NCI-H2171 treated with DMSO at 0.1 percent for 48 hours (cell line): Measurements from ENCODE around the gene RRM2.

Source experiments
- DNase-seq: peaks from one replicate; lab custom pipeline; 2025; lab: John Stamatoyannopoulos, UW

Gene RRM2

GRCh38 chr2:10122500-10123280, at the start of gene RRM2:
Gene RRM2 (plus strand): TSS chr2:10122739. CDS start chr2:10122799, 60 bp downstream.
- peak; percentile 97 for DNase-seq

- DNase-seq = no peak
Observed at GRCh38 chr2:10073706-10074105, 48.8 kb upstream of the RRM2 start.

- DNase-seq = no peak
Observed at GRCh38 chr2:10075101-10075500, 47.4 kb upstream of the RRM2 start.

- DNase-seq = no peak
Observed at GRCh38 chr2:10075571-10076209, 46.8 kb upstream of the RRM2 start.

GRCh38 chr2:10076511-10076910, 46.0 kb upstream of the RRM2 start:
- no peak for DNase-seq

GRCh38 chr2:10076988-10077527, 45.5 kb upstream of the RRM2 start:
- no peak for DNase-seq

- no peak for DNase-seq
Observed at GRCh38 chr2:10078001-10078400, 44.5 kb upstream of the RRM2 start.

GRCh38 chr2:10078704-10079265, 43.8 kb upstream of the RRM2 start:
- DNase-seq = no peak

GRCh38 chr2:10079266-10079869, 43.2 kb upstream of the RRM2 start:
- peak; percentile 53 for DNase-seq

GRCh38 chr2:10079870-10080535, 42.5 kb upstream of the RRM2 start, which contains the start of gene CYS1:
Gene CYS1 (minus strand): TSS chr2:10080411. CDS start chr2:10080223, 188 bp downstream.
- DNase-seq = no peak

- DNase-seq = no peak
Observed at GRCh38 chr2:10080536-10081304, 41.8 kb upstream of the RRM2 start.

- DNase-seq = no peak
Observed at GRCh38 chr2:10083046-10083445, 39.5 kb upstream of the RRM2 start.

GRCh38 chr2:10083692-10084211, 38.8 kb upstream of the RRM2 start:
- DNase-seq = peak; percentile 42

GRCh38 chr2:10084223-10084865, 38.2 kb upstream of the RRM2 start:
- DNase-seq = no peak

- DNase-seq = no peak
Observed at GRCh38 chr2:10085043-10085667, 37.4 kb upstream of the RRM2 start.

- no peak for DNase-seq
Observed at GRCh38 chr2:10085668-10086059, 36.9 kb upstream of the RRM2 start.

GRCh38 chr2:10086950-10087349, 35.6 kb upstream of the RRM2 start:
- no peak for DNase-seq

GRCh38 chr2:10087360-10087759, 35.2 kb upstream of the RRM2 start:
- DNase-seq = peak; percentile 23

- DNase-seq = no peak
Observed at GRCh38 chr2:10089565-10090190, 32.9 kb upstream of the RRM2 start.
